ENCODE data around the gene C2orf68. TPM values are rescaled to one million over a fixed set of nuclear protein-coding genes. Genes with fewer than 3 reads are reported as not detected.
A peak's percentile ranks its signal among the peaks of the same experiment; 100 is the strongest.

C2orf68 gene
- total and polyA plus RNA-seq, 2 of the 13 experiments (the other 11 are each of a cell fraction or from before 2014, with no cell fraction given), result 47.1 to 77.4 TPM

- TF ChIP-seq FOXO4 (CRISPR knock-in tag; conservative IDR thresholded peaks at IDR 0.05) (0 out of 2 replicates have a peak, but pooled peaks have one; percentile 81), PHF8 (CRISPR knock-in tag; IDR thresholded peaks at IDR 0.05) (peak; percentile 86), FOXA1 (IDR thresholded peaks at IDR 0.05) (no peak), FOXA1 (CRISPR knock-in tag; IDR thresholded peaks at IDR 0.05) (no peak), KLF15 (CRISPR knock-in tag; IDR thresholded peaks at IDR 0.05; ENCODE audit: borderline replicate concordance) (peak; percentile 27; the same call in 1 of the 2 replicates), SMC3 (IDR thresholded peaks at IDR 0.05; ENCODE audit: low read length) (no peak), ZNF740 (CRISPR knock-in tag; IDR thresholded peaks at IDR 0.05) (0 out of 2 replicates have a peak, but pooled peaks have one; percentile 2), ZNF720 (CRISPR knock-in tag; IDR thresholded peaks at IDR 0.05) (no peak), KLF6 (CRISPR knock-in tag; IDR thresholded peaks at IDR 0.05) (peak; percentile 14; the same call in 1 of the 2 replicates), ATF6 (CRISPR knock-in tag; conservative IDR thresholded peaks at IDR 0.05) (no peak), ZNF329 (CRISPR knock-in tag; IDR thresholded peaks at IDR 0.05; ENCODE audit: low read depth) (peak; percentile 69; the same call in 1 of the 2 replicates), ZNF546 (CRISPR knock-in tag; conservative IDR thresholded peaks at IDR 0.05) (no peak; the same call in 1 of the 2 replicates), MED1 (CRISPR knock-in tag; IDR thresholded peaks at IDR 0.05) (peak; percentile 61), ZFP37 (CRISPR knock-in tag; IDR thresholded peaks at IDR 0.05; ENCODE audit: borderline replicate concordance) (no peak), TCF12 (IDR thresholded peaks at IDR 0.05) (no peak), TCF12 (CRISPR knock-in tag; IDR thresholded peaks at IDR 0.05) (peak; percentile 77; the same call in 1 of the 2 replicates), ZSCAN5A (CRISPR knock-in tag; IDR thresholded peaks at IDR 0.05; ENCODE audit: borderline replicate concordance) (no peak), MEIS1 (CRISPR knock-in tag; IDR thresholded peaks at IDR 0.05; ENCODE audit: borderline replicate concordance) (no peak), ZNF580 (CRISPR knock-in tag; IDR thresholded peaks at IDR 0.05; ENCODE audit: borderline replicate concordance, low read depth) (peak; percentile 58; the same call in 1 of the 2 replicates), ZNF343 (CRISPR knock-in tag; IDR thresholded peaks at IDR 0.05) (no peak), SMARCE1 (IDR thresholded peaks at IDR 0.05; ENCODE audit: borderline replicate concordance) (no peak), NRL (CRISPR knock-in tag; IDR thresholded peaks at IDR 0.05; ENCODE audit: borderline replicate concordance) (no peak), TCF7L2 (IDR thresholded peaks at IDR 0.05; ENCODE audit: low read depth, low read length) (no peak)
Observed at GRCh38 chr2:85602476-85603234, 9.2 kb downstream of the C2orf68 start, which contains the start of gene TMEM150A (continued).
